Medulla oblongata (tissue), 1 donor: Measurements from ENCODE around the gene UBXN6.

Source experiments
- DNase-seq: peaks from one replicate; pipeline ENCODE4 v3.0.0-alpha.2; 2015; ENCODE audit errors: extremely low spot score

UBXN6 gene

DNA sequence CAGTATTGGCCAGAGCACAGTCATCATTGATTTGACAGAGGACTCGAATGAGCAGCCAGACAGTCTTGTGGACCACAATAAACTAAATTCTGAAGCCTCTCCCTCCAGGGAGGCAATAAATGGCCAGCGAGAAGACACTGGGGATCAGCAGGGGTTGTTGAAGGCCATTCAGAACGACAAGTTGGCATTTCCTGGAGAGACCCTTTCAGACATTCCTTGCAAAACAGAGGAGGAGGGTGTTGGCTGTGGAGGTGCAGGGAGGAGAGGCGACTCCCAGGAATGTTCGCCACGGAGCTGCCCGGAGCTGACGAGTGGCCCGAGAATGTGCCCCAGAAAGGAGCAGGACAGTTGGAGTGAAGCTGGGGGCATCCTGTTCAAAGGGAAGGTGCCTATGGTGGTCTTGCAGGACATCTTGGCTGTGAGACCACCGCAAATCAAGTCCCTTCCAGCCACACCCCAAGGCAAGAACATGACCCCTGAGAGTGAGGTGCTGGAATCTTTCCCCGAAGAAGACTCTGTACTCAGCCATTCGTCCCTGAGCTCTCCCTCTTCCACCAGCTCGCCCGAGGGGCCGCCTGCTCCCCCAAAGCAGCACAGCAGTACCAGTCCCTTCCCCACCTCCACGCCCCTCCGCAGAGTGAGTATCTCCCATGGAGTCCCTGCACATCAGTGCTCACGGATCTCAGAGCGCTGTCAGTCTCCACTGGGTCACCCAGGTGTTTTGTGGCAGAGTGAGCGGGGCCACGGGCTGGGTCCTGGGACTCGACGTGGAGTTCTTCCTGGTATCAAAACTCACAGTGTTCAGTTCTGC is 48.3 kb downstream of the UBXN6 start:
- no peak for DNase-seq

DNA sequence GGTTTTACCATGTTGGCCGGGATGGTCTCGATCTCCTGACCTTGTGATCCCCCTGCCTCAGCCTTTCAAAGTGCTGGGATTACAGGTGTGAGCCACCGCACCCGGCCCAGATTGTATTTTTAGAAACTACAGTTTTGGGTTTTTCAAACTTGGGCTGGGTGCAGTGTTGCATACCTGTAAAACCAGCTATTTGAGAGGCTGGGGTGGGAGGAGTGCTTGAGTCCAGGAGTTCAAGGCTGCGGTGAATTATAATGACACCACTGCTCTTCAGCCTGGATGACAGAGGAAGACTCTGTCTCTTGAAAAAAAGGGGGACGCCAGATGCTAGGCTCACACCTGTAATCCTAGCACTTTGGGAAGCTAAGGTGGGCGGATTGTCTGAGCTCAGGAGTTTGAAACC is 51.0 kb downstream of the UBXN6 start:
- DNase-seq: no peak

DNA sequence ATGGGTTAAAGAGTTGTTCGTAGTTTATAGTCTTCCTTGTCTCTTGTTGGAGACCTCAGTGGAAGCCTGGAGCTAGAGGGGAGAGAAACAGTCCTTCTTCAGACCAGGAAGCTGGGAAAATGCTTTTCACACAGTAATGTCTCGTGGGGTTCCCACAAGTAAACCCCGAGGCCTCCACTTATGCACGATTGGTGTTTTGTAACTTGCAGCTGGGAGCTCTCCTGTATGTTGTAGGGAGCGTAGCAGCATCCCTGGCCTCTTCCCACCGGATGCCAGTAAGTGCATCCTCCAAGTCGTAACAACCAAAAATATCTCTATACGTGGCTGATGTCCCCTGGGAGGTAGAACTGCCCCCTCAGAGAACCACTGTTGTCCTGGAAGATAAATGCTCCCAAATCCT is 51.6 kb downstream of the UBXN6 start:
- DNase-seq: no peak

DNA sequence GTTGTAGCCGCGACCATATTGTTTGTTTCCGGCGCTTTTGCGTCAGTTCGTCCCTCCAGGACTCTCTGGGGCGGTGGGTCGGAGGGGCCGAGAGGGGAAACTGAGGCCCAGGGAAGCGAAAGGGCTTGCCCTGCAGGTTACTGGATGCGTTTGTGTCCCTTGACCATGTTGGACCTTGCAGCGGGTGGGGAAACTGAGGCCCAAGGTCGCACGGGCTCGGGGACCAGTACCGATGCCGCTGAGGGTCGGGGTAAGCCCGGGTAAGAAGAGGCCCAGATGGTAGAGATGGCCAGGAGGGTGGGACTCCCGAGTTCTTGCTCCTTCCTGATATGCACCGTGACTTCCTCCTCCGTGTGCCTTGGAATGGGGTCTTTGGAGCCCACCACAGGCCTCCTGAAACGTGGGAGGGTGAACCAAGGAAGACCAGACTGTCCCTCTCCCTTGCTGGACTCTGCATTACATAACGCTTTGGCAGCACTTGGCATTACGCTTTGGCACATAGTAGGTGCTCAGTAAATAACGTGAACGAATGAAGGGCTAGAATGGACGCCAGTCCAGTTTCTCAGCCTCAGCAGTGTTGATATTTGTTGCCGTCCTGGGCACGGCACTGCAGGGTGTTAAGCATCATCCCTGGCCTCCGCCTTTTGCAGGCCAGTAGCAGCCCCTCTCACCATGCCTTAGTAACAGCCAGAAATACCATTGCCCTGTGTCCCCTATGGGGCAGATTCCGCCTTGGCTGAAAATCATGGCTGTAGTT is 54.4 kb downstream of the UBXN6 start:
- no peak for DNase-seq

DNA sequence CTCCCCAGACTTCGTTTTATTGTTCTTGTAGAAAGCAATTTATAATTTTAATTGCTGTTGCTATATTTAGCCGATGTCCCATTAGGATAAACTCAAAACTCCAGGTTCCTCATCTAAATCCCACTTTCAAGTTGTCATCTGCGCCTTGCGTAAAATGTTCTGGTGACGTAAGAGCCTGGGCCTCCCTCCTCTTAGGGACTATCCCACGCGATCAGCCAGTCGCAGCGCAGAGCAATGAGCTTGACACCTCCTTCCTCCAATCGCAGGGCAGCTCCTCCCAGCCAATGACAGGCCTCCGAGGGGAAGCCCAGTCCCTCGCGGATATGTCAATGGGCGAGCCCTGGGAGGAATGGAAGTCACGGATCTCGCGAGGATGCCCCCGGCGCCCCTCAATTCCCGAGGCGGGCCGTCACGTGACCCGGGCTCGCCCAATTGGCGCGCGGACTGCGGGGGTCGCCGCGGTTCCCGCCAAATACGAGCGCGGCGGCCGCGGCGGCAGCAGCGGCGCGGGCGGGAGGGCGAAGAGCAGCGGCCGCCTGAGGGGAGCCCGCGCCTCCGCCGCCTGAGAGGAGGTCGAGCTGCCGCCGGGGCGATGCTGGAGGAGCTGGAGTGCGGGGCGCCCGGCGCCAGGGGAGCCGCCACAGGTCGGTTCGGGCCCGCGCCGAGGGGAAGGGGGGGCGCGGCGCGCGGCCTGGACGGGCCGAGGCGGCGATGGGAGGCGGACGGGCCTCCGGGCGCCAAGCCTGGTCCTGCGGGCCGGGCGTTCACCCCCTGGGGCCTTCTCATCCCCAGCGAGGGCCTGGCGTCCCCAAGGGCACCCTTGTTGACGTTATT is 55.2 kb downstream of the UBXN6 start, which contains the start of gene CHAF1A:
CHAF1A (plus strand) TSS at position 470 of the 834 bp plus-strand sequence; CDS start at position 593, 123 bp downstream.
- peak; percentile 100 for DNase-seq

DNA sequence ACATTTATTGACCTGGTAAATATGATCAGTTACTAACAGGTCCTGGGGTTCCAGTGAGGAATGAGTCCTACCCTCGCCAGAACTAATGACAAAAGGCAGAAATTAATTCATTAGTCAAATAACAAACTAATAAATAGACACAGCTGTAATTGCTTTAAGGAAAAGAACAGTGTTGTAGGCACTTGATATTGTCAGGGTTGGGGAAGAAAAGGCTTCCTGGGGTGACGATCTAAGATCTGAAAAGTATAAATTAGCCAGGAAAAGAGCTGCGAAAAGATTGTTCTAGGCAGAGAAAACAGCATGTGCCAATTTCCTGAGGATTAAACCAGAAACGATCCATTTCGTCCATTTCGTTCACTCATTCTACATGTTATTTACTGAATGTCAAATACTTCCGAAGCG is 55.8 kb downstream of the UBXN6 start:
- DNase-seq: no peak

DNA sequence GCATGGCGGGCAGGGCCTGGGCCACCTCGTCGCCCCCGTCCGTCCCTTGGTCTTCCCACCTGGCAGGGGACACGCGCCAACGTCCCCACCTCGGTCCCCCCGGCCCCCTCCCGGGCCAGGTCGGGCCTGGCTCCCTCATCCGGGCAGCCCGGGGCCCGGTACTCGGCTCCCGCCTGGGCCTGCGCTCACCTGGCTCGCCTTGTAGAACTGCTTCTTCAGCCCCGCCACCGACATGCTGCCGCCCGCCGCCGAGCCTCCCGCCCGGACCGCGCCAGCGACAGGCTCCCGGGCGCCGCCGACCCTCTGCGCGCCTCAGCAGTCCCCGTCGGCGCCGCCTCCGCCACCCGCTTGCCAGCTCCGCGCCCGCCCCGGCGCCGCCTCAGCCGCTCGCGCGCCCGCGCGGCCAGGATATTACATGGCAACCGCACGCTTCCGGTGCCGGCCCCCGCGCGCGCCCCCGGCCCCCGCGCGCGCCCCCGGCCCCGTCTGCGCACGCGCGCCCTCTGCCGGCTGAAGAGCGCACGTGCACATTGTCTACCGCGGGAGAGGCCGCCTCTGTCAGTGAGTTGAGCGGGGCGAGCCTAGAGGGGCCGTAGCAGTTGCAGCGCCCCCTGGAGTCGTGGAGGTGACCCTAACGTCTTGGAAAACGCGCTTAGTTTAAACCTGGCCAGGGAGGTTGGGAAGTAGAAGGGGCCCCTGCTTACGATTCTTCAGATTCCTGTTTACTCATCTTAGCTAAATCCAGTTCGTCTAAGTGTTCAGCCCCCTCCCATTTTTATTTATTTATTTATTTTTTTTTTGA is 57.3 kb downstream of the UBXN6 start, which contains the start of gene SH3GL1:
SH3GL1 (minus strand) TSS at position 413 of the 802 bp plus-strand sequence; CDS start at position 234, 179 bp downstream.
- DNase-seq: peak; percentile 96

DNA sequence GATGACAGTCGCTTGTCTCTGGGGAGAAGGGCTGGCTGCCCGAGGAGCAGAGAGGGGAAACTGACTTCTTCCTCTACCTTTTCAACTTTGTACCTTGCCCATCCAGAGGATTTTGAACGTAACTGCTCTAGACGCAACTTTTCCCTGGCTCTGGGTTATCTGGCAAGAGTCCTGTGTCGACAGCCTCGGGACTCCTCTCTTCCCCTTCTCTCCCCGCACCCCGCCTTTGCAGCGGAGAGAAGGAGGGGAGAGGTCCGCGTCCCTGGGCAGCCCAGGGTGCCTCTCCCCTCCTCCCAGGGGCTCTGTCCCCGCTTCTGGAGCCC is 57.8 kb downstream of the UBXN6 start:
- no peak for DNase-seq

DNA sequence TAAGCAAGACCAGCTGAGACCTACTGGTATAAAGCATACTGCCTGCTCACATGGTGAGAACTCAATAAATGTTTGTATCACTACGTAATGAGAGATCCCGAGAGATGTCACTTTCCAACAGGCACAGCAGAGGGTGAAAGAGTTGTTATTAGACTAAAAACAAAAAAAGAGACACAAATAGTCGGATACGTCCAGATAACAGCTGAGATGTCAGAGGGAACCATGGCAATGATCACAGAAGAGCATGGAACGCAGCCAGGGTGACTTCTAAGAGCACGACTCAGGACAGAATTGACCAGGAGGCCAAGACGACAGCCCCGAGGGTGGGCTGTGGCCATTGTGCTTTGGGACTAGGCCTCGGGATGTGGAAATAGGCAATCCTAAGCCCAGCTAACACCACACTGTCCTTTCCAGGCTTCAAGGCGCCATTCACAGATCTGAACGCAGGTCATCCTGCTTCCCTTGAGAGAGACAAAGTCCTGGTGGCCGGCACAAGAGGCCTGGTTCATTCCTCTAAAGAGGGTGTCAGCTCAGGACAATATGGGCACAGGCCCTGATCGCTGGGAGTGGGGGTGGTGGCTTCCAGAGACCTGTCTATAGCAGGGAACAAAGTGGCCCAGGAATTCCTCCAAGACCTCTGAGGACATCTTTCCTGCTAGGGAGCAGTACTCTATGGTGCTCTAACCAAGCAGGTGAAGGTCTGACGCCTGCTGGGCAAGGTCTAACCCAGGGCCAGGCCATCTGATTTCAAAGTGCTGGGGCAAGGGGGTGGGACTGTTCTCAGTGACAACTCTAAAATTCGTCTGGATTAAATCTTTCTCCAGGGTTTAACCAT is 60.4 kb downstream of the UBXN6 start:
- no peak for DNase-seq
